Lower leg skin (tissue), 4 donors: ENCODE data around the gene GRWD1. TPM values are rescaled to one million over a fixed set of nuclear protein-coding genes. Genes with fewer than 3 reads are reported as not detected.

Source experiments
- DNase-seq, 2 donors: peaks; one replicate each; pipeline ENCODE4 v3.0.0-alpha.2; 2019; ENCODE audit warnings: low spot score in 2 of 2
- H3K4me3 ChIP-seq: fragments of 200-600 bp; sonication (generic); 2 replicates; pipeline ENCODE4 v1.5.1; 2017; ENCODE audit warnings: mild to moderate bottlenecking, low read depth; ENCODE audit not compliant: poor library complexity, severe bottlenecking
- POLR2A ChIP-seq, 2 donors: fragments of 450-650 bp; IDR thresholded peaks; one replicate each; pipeline ENCODE4 v1.6.1; 2016 to 2017; ENCODE audit warnings: antibody characterized with exemption in 2 of 2, mild to moderate bottlenecking in 1 of 2, moderate library complexity in 1 of 2
- WGBS, 2 donors: methylation state at CpG; one replicate each; pipeline ENCODE4 v1.1.5; 2018; 5-methylcytosine and 5-hydroxymethylcytosine counted together
- intact Hi-C: fragments of 100-400 bp; cut with DNase I; formaldehyde crosslinking; loops from one replicate; pipeline ENCODE4 v1.15.0; 2023; ENCODE audit warnings: low total_unique reads
- total RNA-seq, 4 donors: library from RNA; depleted of rRNA; stranded (reverse); fragments of >200 nt; gene quantifications; one replicate each; pipeline ENCODE4 v1.1.0, GENCODE V29; 2016
- TF ChIP-seq, protein P1 (sequence below), 3 donors: fragments of 450-650 bp; IDR thresholded peaks; one replicate each; pipeline ENCODE4 v1.5.1; 2016; ENCODE audit warnings: antibody characterized with exemption in 3 of 3, mild to moderate bottlenecking in 3 of 3, moderate library complexity in 2 of 3

GRWD1 gene
- total RNA-seq, 4 donors from 2014 or later: 33.3 to 44.4 (median 39.3) TPM

DNA sequence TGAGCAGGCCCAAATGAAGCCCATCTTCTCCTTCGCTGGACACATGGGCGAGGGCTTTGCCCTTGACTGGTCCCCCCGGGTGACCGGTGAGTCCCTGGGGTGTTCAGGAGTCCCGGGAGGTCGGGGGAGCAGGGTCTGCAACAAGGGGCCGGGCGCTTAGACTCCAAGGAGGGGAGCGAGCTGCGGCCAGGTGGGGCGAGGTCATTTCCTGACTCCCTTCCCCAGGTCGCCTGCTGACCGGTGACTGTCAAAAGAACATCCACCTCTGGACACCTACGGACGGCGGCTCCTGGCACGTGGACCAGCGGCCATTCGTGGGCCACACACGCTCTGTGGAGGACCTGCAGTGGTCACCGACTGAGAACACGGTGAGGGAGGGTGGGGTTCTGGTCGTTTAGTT lies 4.7 kb downstream of the GRWD1 start:
- H3K4me3 ChIP-seq: no peak overlapping the region
- intact Hi-C loops: no loop called here
- TF ChIP-seq, protein P1, sequence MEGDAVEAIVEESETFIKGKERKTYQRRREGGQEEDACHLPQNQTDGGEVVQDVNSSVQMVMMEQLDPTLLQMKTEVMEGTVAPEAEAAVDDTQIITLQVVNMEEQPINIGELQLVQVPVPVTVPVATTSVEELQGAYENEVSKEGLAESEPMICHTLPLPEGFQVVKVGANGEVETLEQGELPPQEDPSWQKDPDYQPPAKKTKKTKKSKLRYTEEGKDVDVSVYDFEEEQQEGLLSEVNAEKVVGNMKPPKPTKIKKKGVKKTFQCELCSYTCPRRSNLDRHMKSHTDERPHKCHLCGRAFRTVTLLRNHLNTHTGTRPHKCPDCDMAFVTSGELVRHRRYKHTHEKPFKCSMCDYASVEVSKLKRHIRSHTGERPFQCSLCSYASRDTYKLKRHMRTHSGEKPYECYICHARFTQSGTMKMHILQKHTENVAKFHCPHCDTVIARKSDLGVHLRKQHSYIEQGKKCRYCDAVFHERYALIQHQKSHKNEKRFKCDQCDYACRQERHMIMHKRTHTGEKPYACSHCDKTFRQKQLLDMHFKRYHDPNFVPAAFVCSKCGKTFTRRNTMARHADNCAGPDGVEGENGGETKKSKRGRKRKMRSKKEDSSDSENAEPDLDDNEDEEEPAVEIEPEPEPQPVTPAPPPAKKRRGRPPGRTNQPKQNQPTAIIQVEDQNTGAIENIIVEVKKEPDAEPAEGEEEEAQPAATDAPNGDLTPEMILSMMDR (IDR thresholded peaks at IDR 0.05): no peak
- TF ChIP-seq POLR2A (IDR thresholded peaks at IDR 0.05): no peak
- 92 to 93% methylated on average over 23 of the region's 23 CpGs for WGBS, 2 donors
- DNase-seq: no peak

DNA sequence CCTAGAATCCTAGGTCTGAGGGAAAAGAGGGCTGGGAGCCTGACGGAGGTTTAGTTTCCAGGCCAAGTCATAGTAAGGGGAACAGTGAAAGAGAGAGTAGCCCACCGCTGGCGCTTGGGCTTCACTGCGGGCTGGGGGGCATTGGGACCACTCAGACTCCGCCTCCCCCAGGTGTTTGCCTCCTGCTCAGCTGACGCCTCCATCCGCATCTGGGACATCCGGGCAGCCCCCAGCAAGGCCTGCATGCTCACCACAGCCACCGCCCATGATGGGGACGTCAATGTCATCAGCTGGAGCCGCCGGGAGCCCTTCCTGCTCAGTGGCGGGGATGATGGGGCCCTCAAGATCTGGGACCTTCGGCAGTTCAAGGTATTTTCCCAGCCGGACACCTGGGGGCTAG lies 5.1 kb downstream of the GRWD1 start:
- TF ChIP-seq POLR2A (IDR thresholded peaks at IDR 0.05): no peak
- TF ChIP-seq, protein P1 (IDR thresholded peaks at IDR 0.05): no peak
- 93 to 95% methylated on average over 13 to 15 of the region's 15 CpGs for WGBS, 2 donors
- no peak for DNase-seq
- intact Hi-C loops: no loop called here
- H3K4me3 ChIP-seq: no peak overlapping the region

DNA sequence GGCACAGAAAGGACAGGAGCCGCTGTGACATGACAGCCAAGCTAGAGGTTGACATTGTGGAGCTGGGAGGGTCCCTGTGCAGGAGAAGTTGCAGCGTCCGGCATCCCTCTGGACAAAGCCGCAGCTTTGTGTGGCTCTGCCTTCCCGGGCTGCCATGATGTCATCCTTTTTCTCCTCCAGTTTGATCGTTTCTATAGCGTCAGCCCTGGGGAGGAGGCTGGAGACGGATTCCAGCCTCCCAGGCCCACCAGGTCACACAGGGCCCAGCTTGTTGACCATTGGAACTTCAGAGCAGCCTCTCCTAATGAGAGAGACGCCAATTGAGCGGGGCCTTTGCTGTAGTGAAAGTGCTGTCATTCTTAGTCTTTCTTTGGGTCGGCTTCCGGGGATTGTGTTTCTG lies 5.8 kb downstream of the GRWD1 start:
- 88 to 89% methylated on average over 12 of the region's 12 CpGs for WGBS, 2 donors
- DNase-seq: no peak
- no peak overlapping the region for H3K4me3 ChIP-seq
- intact Hi-C loops: no loop called here
- TF ChIP-seq, protein P1 (IDR thresholded peaks at IDR 0.05): no peak
- no peak for TF ChIP-seq POLR2A (IDR thresholded peaks at IDR 0.05)

DNA sequence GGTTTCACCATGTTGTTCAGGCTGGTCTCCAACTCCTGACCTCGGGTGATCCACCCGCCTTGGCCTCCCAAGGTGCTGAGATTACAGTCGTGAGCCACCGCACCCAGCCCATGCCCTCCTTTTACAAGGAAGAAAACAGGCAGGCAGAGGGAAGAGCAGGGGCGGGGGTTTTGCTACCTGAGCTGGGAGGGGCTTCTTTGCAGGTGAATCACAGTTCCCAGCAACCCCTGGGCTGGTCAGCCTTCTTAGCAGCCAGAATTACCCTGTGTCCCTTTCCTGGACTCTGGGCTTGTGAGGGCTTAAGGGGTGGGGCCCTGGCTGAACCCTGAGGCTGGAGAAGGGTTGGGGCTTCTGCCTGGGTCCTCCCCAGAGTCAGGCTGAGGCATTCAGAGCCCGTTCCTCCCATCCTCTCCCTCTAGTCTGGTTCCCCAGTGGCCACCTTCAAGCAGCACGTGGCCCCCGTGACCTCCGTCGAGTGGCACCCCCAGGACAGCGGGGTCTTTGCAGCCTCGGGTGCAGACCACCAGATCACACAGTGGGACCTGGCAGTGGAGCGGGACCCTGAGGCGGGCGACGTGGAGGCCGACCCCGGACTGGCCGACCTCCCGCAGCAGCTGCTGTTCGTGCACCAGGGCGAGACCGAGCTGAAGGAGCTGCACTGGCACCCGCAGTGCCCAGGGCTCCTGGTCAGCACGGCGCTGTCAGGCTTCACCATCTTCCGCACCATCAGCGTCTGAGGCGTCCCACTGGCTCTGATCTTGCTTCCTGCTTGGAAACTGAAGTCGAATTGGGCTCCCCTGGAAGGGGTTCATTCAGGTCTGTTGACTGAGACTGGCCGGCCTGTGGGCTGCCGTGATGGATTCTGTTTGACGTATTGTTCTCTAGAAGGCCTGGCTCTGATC lies 6.8 kb downstream of the GRWD1 start:
- DNase-seq: peak in 1 of 2 donors; percentile 80
- WGBS, 2 donors: 91% methylated on average over 26 to 33 of the region's 33 CpGs
- TF ChIP-seq, protein P1 (IDR thresholded peaks at IDR 0.05): no peak
- no peak for TF ChIP-seq POLR2A (IDR thresholded peaks at IDR 0.05)
- intact Hi-C loops: no loop called here
- no peak overlapping the region for H3K4me3 ChIP-seq

DNA sequence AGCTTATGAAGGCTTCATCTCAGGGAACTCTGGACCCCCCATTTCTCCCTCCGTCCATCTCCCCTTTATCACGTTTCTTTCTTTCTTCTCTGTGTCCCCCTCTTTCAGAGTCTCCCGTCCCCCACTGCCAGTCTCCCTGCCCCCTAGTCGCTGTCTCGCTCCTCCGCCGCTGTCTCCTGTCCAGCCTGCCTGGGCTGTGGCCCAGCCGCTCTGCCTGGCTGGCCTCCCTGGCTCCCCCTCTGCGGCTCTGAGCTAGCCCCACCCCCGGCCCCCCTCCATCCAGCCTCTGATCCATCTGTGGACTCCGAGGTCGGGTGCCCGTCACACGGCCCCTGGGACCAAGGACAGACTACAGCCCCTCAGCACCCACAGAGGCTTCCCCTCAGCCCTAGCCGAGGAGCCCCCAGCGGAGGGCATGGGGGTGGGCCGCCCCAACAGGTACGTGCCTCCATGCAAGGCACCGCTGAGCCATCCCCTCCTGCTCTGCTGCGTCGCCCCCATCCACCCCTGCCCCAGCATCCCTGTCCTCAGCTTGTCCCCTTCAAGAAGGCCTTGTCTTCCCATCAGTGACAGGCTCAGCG lies 8.5 kb downstream of the GRWD1 start:
- TF ChIP-seq, protein P1 (IDR thresholded peaks at IDR 0.05): no peak
- TF ChIP-seq POLR2A (IDR thresholded peaks at IDR 0.05): no peak
- intact Hi-C loops: no loop called here
- H3K4me3 ChIP-seq: no peak overlapping the region
- WGBS, 2 donors: 91 to 94% methylated on average over 22 of the region's 22 CpGs
- DNase-seq: no peak
